ENCODE measurements around the gene RALGAPA2.

The RALGAPA2 gene

GRCh38 chr20:20401991-20402390 is 310.5 kb downstream of the RALGAPA2 start:
- no peak for TF ChIP-seq CTCF (conservative IDR thresholded peaks at IDR 0.05; ENCODE audit: low read length)
- TF ChIP-seq EZH2phosphoT487 (IDR thresholded peaks at IDR 0.05; ENCODE audit: borderline replicate concordance) = no peak
- Histone ChIP-seq H3K36me3 (ENCODE audit: insufficient read depth, low read length) (no peaks in the 10 kb centered on the region), H3F3A (ENCODE audit: low read depth) (no peaks in the 10 kb centered on the region), H3K27me3 (ENCODE audit: insufficient read depth, low read length, poor library complexity, severe bottlenecking) (no peaks in the 10 kb centered on the region), H3K9me3 (ENCODE audit: insufficient read depth, low read depth, low read length) (no peaks in the 10 kb centered on the region), H3K4me1 (ENCODE audit: insufficient read depth, low read length, poor library complexity, severe bottlenecking) (no peaks in the 10 kb centered on the region), H4K20me1 (ENCODE audit: insufficient read depth, low read length, poor library complexity, severe bottlenecking) (no peaks in the 10 kb centered on the region), H3K9ac (ENCODE audit: low read depth, low read length, poor library complexity, severe bottlenecking) (no peak overlapping the region), H2AFZ (ENCODE audit: low read length) (no peak overlapping the region), H3K4me3 (ENCODE audit: low read length, poor library complexity, severe bottlenecking) (no peak overlapping the region), H3K79me2 (ENCODE audit: insufficient read depth, low read length) (no peaks in the 10 kb centered on the region), H3K4me2 (ENCODE audit: low read depth, low read length, poor library complexity, severe bottlenecking) (no peak overlapping the region), H3K9me2 (replicated peaks; ENCODE audit: low read depth, low read length) (no peaks in the 10 kb centered on the region)

- H3K4me2 ChIP-seq (ENCODE audit: low read depth, low read length, poor library complexity, severe bottlenecking) = no peak overlapping the region
- H3K9ac ChIP-seq (ENCODE audit: low read depth, low read length, poor library complexity, severe bottlenecking) = no peak overlapping the region
- no peaks in the 10 kb centered on the region for H3K27me3 ChIP-seq (ENCODE audit: insufficient read depth, low read length, poor library complexity, severe bottlenecking)
- TF ChIP-seq EZH2phosphoT487 (IDR thresholded peaks at IDR 0.05; ENCODE audit: borderline replicate concordance) (no peak), CTCF (conservative IDR thresholded peaks at IDR 0.05; ENCODE audit: low read length) (no peak)
- no peaks in the 10 kb centered on the region for H4K20me1 ChIP-seq (ENCODE audit: insufficient read depth, low read length, poor library complexity, severe bottlenecking)
- no peaks in the 10 kb centered on the region for H3F3A ChIP-seq (ENCODE audit: low read depth)
- no peak overlapping the region for H2AFZ ChIP-seq (ENCODE audit: low read length)
- H3K4me1 ChIP-seq (ENCODE audit: insufficient read depth, low read length, poor library complexity, severe bottlenecking) = no peaks in the 10 kb centered on the region
- no peak overlapping the region for H3K4me3 ChIP-seq (ENCODE audit: low read length, poor library complexity, severe bottlenecking)
- H3K79me2 ChIP-seq (ENCODE audit: insufficient read depth, low read length) = no peaks in the 10 kb centered on the region
- H3K9me2 ChIP-seq (replicated peaks; ENCODE audit: low read depth, low read length) = no peaks in the 10 kb centered on the region
- H3K9me3 ChIP-seq (ENCODE audit: insufficient read depth, low read depth, low read length) = no peaks in the 10 kb centered on the region
- H3K36me3 ChIP-seq (ENCODE audit: insufficient read depth, low read length) = no peaks in the 10 kb centered on the region
Measured at GRCh38 chr20:20399531-20400500, 312.6 kb downstream of the RALGAPA2 start.

GRCh38 chr20:20398123-20398522 is 314.3 kb downstream of the RALGAPA2 start:
- TF ChIP-seq CTCF (conservative IDR thresholded peaks at IDR 0.05; ENCODE audit: low read length) (no peak), EZH2phosphoT487 (IDR thresholded peaks at IDR 0.05; ENCODE audit: borderline replicate concordance) (no peak)
- Histone ChIP-seq H3K36me3 (ENCODE audit: insufficient read depth, low read length) (no peaks in the 10 kb centered on the region), H2AFZ (ENCODE audit: low read length) (no peak overlapping the region), H3K79me2 (ENCODE audit: insufficient read depth, low read length) (no peaks in the 10 kb centered on the region), H3K9me2 (replicated peaks; ENCODE audit: low read depth, low read length) (no peaks in the 10 kb centered on the region), H3K4me3 (ENCODE audit: low read length, poor library complexity, severe bottlenecking) (no peak overlapping the region), H3K9me3 (ENCODE audit: insufficient read depth, low read depth, low read length) (no peaks in the 10 kb centered on the region), H3K9ac (ENCODE audit: low read depth, low read length, poor library complexity, severe bottlenecking) (no peak overlapping the region), H4K20me1 (ENCODE audit: insufficient read depth, low read length, poor library complexity, severe bottlenecking) (no peaks in the 10 kb centered on the region), H3K4me2 (ENCODE audit: low read depth, low read length, poor library complexity, severe bottlenecking) (no peak overlapping the region), H3F3A (ENCODE audit: low read depth) (no peaks in the 10 kb centered on the region), H3K4me1 (ENCODE audit: insufficient read depth, low read length, poor library complexity, severe bottlenecking) (no peaks in the 10 kb centered on the region), H3K27me3 (ENCODE audit: insufficient read depth, low read length, poor library complexity, severe bottlenecking) (no peaks in the 10 kb centered on the region)
